Glutamatergic neuron (in vitro differentiated cells): ENCODE results near the gene LYPD6B. TPM values are rescaled to one million over a fixed set of nuclear protein-coding genes. Genes with fewer than 3 reads are reported as not detected.

Experiments used
- DNase-seq: peaks from one replicate; pipeline ENCODE4 v3.0.0; 2022
- H3K27ac Mint-ChIP-seq: one replicate; pipeline ENCODE4 v1.8.0; 2020; ENCODE audit warnings: mild to moderate bottlenecking, mixed read lengths, inconsistent platforms; ENCODE audit not compliant: unreplicated experiment
- H3K27me3 Mint-ChIP-seq: one replicate; pipeline ENCODE4 v1.8.0; 2020; ENCODE audit warnings: mild to moderate bottlenecking, moderate library complexity, mixed read lengths, inconsistent platforms; ENCODE audit not compliant: unreplicated experiment
- H3K36me3 Mint-ChIP-seq: one replicate; pipeline ENCODE4 v1.8.0; 2020; ENCODE audit warnings: mild to moderate bottlenecking, mixed read lengths, inconsistent platforms; ENCODE audit not compliant: unreplicated experiment
- H3K4me1 Mint-ChIP-seq: one replicate; pipeline ENCODE4 v1.8.0; 2020; ENCODE audit warnings: mild to moderate bottlenecking, low read depth, mixed read lengths, inconsistent platforms; ENCODE audit not compliant: unreplicated experiment
- H3K4me3 Mint-ChIP-seq: one replicate; pipeline ENCODE4 v1.8.0; 2020; ENCODE audit warnings: mild to moderate bottlenecking, mixed read lengths, inconsistent platforms; ENCODE audit not compliant: unreplicated experiment
- H3K9me3 Mint-ChIP-seq: one replicate; pipeline ENCODE4 v1.8.0; 2020; ENCODE audit warnings: mild to moderate bottlenecking, moderate library complexity, mixed read lengths, inconsistent platforms; ENCODE audit not compliant: unreplicated experiment
- total RNA-seq: library from RNA; stranded (reverse); fragmentation: NEBNext Ultra II Directional; extraction: Animal tissue kit (Norgen Biotek cat#: 25700); gene quantifications from one replicate; pipeline ENCODE4 v1.2.1, GENCODE V29; 2021; ENCODE audit not compliant: unreplicated experiment
- TF ChIP-seq, protein P1 (sequence below): fragments of 200-600 bp; sonication (generic); IDR thresholded peaks from one replicate; pipeline ENCODE4 v1.5.0; 2021; ENCODE audit not compliant: partially characterized antibody, unreplicated experiment

The LYPD6B gene
- total RNA-seq, 1 donor from 2014 or later: 0.69 TPM

DNA sequence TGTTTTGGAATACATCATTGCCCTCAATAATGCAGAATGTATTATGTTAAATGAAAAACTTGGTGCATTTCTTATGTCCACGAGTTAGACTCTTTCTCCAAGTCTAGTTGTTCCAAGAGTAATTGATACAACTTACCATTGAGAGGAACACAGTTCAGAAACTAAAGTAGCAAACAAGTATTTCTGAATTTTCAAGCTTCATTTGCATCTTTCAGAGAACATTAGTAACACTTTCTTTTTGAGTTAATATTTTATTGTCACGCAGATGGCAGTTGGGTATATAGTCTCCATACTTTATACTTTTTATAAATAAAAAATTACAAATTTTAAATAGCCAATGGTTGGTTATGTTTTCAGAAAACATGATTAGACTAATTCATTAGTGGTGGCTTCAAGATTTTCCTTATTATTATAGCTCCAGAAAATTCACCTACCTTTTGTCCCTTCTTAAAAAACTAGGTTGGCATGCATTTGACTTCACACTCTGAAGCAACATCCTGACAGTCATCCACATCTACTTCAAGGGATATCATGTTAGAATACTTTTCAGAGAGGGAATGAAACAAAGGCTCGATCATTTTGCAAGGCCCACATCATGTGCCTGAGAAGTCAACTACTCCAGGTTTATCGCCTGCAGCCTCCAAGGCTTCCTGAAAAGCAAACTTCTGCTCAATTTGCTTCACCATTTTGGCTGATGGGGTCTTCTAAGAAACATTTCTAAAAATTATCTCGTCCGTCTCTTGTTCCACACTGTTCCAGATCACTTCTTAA, 29.9 kb downstream of the LYPD6B start:
- Mint-ChIP-seq H3K27ac (no peak overlapping the region), H3K4me3 (no peak overlapping the region), H3K27me3 (no peaks in the 10 kb centered on the region), H3K9me3 (no peaks in the 10 kb centered on the region), H3K36me3 (no peaks in the 10 kb centered on the region), H3K4me1 (peaks cover 10% of the 10 kb centered on the region)
- TF ChIP-seq, protein P1, sequence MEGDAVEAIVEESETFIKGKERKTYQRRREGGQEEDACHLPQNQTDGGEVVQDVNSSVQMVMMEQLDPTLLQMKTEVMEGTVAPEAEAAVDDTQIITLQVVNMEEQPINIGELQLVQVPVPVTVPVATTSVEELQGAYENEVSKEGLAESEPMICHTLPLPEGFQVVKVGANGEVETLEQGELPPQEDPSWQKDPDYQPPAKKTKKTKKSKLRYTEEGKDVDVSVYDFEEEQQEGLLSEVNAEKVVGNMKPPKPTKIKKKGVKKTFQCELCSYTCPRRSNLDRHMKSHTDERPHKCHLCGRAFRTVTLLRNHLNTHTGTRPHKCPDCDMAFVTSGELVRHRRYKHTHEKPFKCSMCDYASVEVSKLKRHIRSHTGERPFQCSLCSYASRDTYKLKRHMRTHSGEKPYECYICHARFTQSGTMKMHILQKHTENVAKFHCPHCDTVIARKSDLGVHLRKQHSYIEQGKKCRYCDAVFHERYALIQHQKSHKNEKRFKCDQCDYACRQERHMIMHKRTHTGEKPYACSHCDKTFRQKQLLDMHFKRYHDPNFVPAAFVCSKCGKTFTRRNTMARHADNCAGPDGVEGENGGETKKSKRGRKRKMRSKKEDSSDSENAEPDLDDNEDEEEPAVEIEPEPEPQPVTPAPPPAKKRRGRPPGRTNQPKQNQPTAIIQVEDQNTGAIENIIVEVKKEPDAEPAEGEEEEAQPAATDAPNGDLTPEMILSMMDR: no peak
- no peak for DNase-seq

DNA sequence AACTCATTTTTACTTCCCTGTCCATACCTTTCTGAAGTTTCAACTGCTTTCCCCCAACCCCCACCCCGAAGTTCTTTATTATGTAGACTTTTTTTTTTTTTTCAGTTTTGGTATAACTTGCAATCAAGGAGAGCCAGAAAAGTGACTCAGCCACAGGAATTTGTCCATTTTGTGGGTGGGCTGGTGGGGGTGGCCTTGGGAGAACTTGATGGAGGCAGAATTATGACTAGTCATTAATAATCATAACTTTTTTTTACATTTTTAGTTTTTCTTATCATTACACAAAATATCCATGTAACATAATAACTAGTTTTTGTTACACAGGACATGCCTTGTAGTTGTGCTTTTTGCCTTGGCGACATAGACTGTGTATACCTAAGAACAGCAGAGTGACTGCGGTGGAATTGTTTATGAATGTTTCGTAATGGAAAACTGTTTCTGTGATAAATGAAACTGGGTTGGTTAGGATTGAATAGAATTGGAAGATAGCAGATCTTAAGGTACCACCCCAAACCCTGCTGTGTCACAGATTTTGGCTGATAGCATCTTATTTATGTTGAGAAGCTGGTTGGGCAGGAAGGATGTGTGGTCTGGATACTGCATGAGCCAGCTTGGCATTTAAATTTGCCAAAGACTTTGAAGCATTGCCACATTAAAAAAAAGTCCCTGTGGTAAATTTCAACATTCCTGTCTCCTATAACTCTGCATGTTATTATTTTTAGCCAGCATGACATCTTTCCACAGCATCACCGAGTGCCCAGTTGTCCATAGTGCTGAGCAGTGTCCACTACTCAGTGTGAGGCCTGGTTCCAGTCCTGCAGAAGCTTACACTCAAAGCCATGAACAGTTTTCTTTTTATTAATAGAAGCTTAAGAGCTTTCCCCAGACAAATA, 30.7 kb downstream of the LYPD6B start:
- peaks cover 9% of the 10 kb centered on the region for H3K4me1 Mint-ChIP-seq
- H3K27me3 Mint-ChIP-seq: no peaks in the 10 kb centered on the region
- no peaks in the 10 kb centered on the region for H3K36me3 Mint-ChIP-seq
- TF ChIP-seq, protein P1: no peak
- no peak overlapping the region for H3K4me3 Mint-ChIP-seq
- no peak for DNase-seq
- no peaks in the 10 kb centered on the region for H3K9me3 Mint-ChIP-seq
- no peak overlapping the region for H3K27ac Mint-ChIP-seq

DNA sequence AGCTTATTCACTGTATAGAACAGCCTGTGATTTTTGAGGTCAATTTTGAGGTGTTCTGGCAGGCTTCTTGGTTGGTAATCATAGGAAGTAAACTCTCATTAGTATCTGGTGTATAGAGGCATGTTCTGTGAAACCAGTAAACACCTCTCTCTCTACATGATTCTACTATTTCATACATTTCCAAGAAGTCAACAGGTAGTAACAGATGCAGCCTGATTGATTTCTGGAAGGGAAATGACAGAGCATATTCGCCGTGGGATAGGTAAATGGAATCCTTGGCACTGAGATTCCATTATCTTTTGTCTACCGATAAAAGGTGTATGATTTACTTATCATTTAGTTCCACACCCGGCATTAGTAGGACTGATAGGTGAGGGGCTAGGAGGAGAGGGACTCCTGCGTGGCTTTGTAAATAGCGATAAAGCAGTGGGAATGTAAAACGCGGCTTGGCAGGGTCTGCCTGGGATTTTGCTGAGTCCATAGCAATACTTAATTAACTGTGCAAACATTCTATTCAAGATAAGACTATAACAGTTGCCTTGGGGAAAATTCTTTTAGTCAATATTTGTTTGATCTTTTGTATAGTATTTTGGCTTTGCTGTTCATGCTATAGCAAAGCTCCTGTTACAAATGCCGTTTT, 32.3 kb downstream of the LYPD6B start:
- H3K36me3 Mint-ChIP-seq: no peaks in the 10 kb centered on the region
- TF ChIP-seq, protein P1: no peak
- H3K9me3 Mint-ChIP-seq: no peaks in the 10 kb centered on the region
- DNase-seq: no peak
- H3K4me1 Mint-ChIP-seq: no peaks in the 10 kb centered on the region
- H3K4me3 Mint-ChIP-seq: no peak overlapping the region
- H3K27ac Mint-ChIP-seq: no peak overlapping the region
- H3K27me3 Mint-ChIP-seq: no peaks in the 10 kb centered on the region

DNA sequence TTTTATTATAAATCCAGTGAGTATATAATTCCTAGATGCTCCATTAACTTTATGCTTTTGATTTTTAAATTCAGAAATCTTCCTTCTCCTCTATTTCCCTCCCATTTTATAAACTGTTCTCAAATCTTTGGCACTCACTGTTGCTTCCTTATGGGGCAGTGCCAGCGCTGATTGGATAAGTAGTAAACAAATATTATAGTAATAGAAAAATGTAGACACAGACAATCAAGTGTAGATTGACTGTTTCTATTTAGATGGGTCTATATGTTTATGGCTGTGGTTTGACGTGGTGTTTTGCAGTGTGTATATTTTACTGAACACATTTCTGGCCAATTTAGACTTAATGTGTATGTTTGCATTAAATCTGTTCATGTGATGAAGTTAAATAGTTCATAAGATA, 36.6 kb downstream of the LYPD6B start:
- H3K9me3 Mint-ChIP-seq: no peaks in the 10 kb centered on the region
- H3K27me3 Mint-ChIP-seq: no peaks in the 10 kb centered on the region
- no peaks in the 10 kb centered on the region for H3K4me1 Mint-ChIP-seq
- no peaks in the 10 kb centered on the region for H3K36me3 Mint-ChIP-seq
- TF ChIP-seq, protein P1: no peak
- H3K27ac Mint-ChIP-seq: no peak overlapping the region
- H3K4me3 Mint-ChIP-seq: no peak overlapping the region
- DNase-seq: no peak
